Measurements from ENCODE around the gene VIP.

The VIP gene

GRCh38 chr6:152783217-152783878 lies 32.8 kb downstream of the VIP start:
- no peak for DNase-seq (ENCODE audit: low spot score)

DNA sequence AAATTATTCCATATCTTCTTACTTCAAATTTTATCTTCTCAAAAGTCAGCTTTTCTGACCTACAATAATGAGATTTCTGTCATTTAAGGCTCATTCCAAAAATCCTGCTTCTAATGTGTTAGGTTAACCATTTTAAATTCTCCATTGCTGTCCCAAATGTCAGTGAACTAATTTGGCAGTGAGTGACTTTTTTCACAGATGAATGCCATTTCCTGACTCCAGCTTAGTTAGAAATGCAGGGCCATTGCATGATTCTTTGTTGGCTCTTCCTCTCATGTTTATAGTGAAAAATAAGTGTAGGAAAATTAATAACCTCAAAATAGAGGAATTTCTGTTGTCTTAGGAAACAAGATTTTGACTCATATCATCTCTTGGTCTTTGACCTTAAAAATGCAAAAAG lies 44.1 kb downstream of the VIP start:
- no peak for DNase-seq (ENCODE audit: low spot score)

- no peak for DNase-seq (ENCODE audit: low spot score)
These were observed 53.6 kb downstream of the VIP start for GRCh38 chr6:152804150-152804549.
